ENCODE data around the gene OR2AG1.
"Not testable (repeated sequence)": the region's sequence is repeated elsewhere in the genome, so short reads cannot be mapped to it uniquely, and the experiment has no call there.

Gene OR2AG1

GRCh38 chr11:6794639-6795038, 11.8 kb downstream of the OR2AG1 start:
- FAIRE-seq: no peak

GRCh38 chr11:6799402-6799801, 16.6 kb downstream of the OR2AG1 start, which contains the start of gene OR6A2:
TSS of gene OR6A2 (minus strand) at chr11:6799689. CDS start at chr11:6795708, 3,981 bp downstream.
- FAIRE-seq: no peak

- not testable (repeated sequence) for FAIRE-seq
Observed at GRCh38 chr11:6801075-6801474, 18.3 kb downstream of the OR2AG1 start.

GRCh38 chr11:6812390-6813005, 29.7 kb downstream of the OR2AG1 start:
- FAIRE-seq: no peak

- no peak for FAIRE-seq
Observed at GRCh38 chr11:6813656-6814055, 30.8 kb downstream of the OR2AG1 start.

GRCh38 chr11:6817694-6818093, 34.9 kb downstream of the OR2AG1 start:
- no peak for FAIRE-seq

GRCh38 chr11:6818967-6819366, 36.1 kb downstream of the OR2AG1 start:
- FAIRE-seq: no peak

GRCh38 chr11:6824136-6824823, 41.5 kb downstream of the OR2AG1 start:
- FAIRE-seq: no peak

GRCh38 chr11:6825231-6825744, 42.5 kb downstream of the OR2AG1 start:
- FAIRE-seq: no peak

- FAIRE-seq: no peak
Observed at GRCh38 chr11:6828103-6828502, 45.3 kb downstream of the OR2AG1 start.

- no peak for FAIRE-seq
Observed at GRCh38 chr11:6833356-6833755, 50.5 kb downstream of the OR2AG1 start.

GRCh38 chr11:6834021-6834420, 51.2 kb downstream of the OR2AG1 start:
- FAIRE-seq: no peak
